Fibroblast of mammary gland (primary cell): Measurements from ENCODE around the gene ATXN2.
A peak's percentile ranks its signal among the peaks of the same experiment; 100 is the strongest.
"Not testable (repeated sequence)": the region's sequence is repeated elsewhere in the genome, so short reads cannot be mapped to it uniquely, and the experiment has no call there.

Source experiments
- DNase-seq: peaks from one replicate; pipeline ENCODE4 v3.0.0-alpha.2; 2010; ENCODE audit warnings: low read depth
- H3K4me3 ChIP-seq: 2 replicates; pipeline ENCODE4 v1.5.1; 2011; ENCODE audit warnings: low read depth, mild to moderate bottlenecking, low read length, moderate library complexity; ENCODE audit not compliant: control insufficient read depth
- CTCF ChIP-seq: conservative IDR thresholded peaks from 2 replicates; pipeline ENCODE4 v1.5.1; 2011; ENCODE audit warnings: low read depth, low read length, inconsistent platforms; ENCODE audit not compliant: control insufficient read depth, insufficient read depth

ATXN2 gene

GRCh38 chr12:111599453-111600204 is 514 bp upstream of the ATXN2 start:
- no peak for TF ChIP-seq CTCF
- peak; percentile 90 for DNase-seq
- H3K4me3 ChIP-seq, result peak overlapping the region; percentile 85

GRCh38 chr12:111597831-111598636 is 1.1 kb downstream of the ATXN2 start:
- no peak for TF ChIP-seq CTCF
- DNase-seq, result no peak
- peak overlapping the region; percentile 85 for H3K4me3 ChIP-seq

GRCh38 chr12:111596985-111597830 is 1.9 kb downstream of the ATXN2 start:
- DNase-seq, result peak; percentile 56
- TF ChIP-seq CTCF, result no peak
- peak overlapping the region; percentile 85 for H3K4me3 ChIP-seq

GRCh38 chr12:111595341-111595835 is 3.7 kb downstream of the ATXN2 start:
- DNase-seq, H3K4me3 ChIP-seq: not testable (repeated sequence)

- not testable (repeated sequence) for DNase-seq, H3K4me3 ChIP-seq
Measured at GRCh38 chr12:111591399-111592010, 7.6 kb downstream of the ATXN2 start.

GRCh38 chr12:111590552-111590951 is 8.6 kb downstream of the ATXN2 start:
- no peak for TF ChIP-seq CTCF
- DNase-seq, result no peak

GRCh38 chr12:111589601-111590000 is 9.5 kb downstream of the ATXN2 start:
- H3K4me3 ChIP-seq, result no peak overlapping the region
- TF ChIP-seq CTCF, result no peak
- no peak for DNase-seq

More at GRCh38 chr12:111590552-111590951, 8.6 kb downstream of the ATXN2 start:
- no peak overlapping the region for H3K4me3 ChIP-seq
